Measurements from ENCODE around the gene ACSM4. TPM values are rescaled to one million over a fixed set of nuclear protein-coding genes. Genes with fewer than 3 reads are reported as not detected.
"Not testable (repeated sequence)": the region's sequence is repeated elsewhere in the genome, so short reads cannot be mapped to it uniquely, and the experiment has no call there.

The ACSM4 gene, protein sequence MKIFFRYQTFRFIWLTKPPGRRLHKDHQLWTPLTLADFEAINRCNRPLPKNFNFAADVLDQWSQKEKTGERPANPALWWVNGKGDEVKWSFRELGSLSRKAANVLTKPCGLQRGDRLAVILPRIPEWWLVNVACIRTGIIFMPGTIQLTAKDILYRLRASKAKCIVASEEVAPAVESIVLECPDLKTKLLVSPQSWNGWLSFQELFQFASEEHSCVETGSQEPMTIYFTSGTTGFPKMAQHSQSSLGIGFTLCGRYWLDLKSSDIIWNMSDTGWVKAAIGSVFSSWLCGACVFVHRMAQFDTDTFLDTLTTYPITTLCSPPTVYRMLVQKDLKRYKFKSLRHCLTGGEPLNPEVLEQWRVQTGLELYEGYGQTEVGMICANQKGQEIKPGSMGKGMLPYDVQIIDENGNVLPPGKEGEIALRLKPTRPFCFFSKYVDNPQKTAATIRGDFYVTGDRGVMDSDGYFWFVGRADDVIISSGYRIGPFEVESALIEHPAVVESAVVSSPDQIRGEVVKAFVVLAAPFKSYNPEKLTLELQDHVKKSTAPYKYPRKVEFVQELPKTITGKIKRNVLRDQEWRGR
- not detected for total RNA-seq
- not detected for polyA plus RNA-seq

DNA sequence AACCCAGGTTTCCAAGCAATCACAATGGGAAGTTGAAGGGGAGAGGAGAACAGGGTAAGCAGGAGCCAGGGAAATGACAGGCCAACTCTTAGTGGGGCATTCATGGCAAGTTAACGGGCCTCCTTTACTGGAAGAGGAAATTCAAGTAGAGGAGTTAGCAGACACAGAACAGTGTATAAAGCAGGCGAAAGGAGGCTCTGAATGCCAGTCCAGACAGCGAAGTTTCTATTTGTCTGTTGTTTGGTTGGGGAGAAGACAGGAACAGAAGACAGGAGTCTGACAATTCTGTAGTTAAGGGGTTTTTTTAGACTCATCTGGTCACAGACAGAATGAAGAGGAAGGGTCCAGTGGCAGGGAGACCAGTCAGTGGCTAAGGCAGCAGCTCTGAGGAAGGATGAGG lies at the start of gene ACSM4:
ACSM4 (plus strand) TSS at position 301 of the 400 bp plus-strand sequence. CDS start 260 bp downstream, outside the sequence.
- Mint-ChIP-seq H3K27me3 (peaks cover 10 to 35% of the 10 kb centered on the region in 2 donors), H3K36me3 (no peaks in the 10 kb centered on the region), H3K4me3 (no peak within 1 kb of the TSS), H3K9me3 (no peaks in the 10 kb centered on the region), H3K27ac (peak within 1 kb of the TSS in 1 of 8 donors; percentile 30), H3K4me1 (no peaks in the 10 kb centered on the region)
- no peak for DNase-seq
- H3K27ac ChIP-seq (ENCODE audit: low read depth, low read length): no peak within 1 kb of the TSS
- H3K4me1 ChIP-seq (ENCODE audit: insufficient read depth, low read length): no peaks in the 10 kb centered on the region
- H3K27me3 ChIP-seq (ENCODE audit: insufficient read depth, low read length, poor library complexity, severe bottlenecking): no peaks in the 10 kb centered on the region
- POLR2A ChIA-PET: no interaction called here
- H3K4me3 ChIP-seq (ENCODE audit: low read length): no peak within 1 kb of the TSS
- CTCF ChIA-PET: no interaction called here
- H3K36me3 ChIP-seq (ENCODE audit: insufficient read depth, low read length): no peaks in the 10 kb centered on the region
- no peaks in the 10 kb centered on the region for H3K9me3 ChIP-seq (ENCODE audit: low read length)

DNA sequence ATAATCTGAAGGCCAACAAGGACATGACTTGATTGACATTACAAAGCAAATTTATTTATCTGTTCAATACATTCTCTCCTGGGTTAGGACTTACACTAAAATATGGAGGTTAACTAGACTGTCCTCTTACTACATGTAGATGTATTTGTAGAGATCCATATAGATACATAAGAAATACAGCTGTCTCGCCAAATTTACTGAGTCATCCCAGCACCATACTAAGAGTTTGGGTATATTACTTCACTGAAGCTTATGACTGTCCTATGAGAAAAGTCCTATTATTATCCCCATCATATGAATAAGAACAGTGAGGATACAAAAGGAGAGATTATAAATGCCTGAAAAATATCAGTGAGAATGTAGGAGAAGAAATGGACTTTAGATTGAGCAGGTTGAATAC lies 44.8 kb upstream of the ACSM4 start:
- CTCF ChIA-PET: no interaction called here
- Histone ChIP-seq H3K4me1 (ENCODE audit: insufficient read depth, low read length) (no peaks in the 10 kb centered on the region), H3K9me3 (ENCODE audit: low read length) (no peaks in the 10 kb centered on the region), H3K27ac (ENCODE audit: low read depth, low read length) (no peak overlapping the region), H3K36me3 (ENCODE audit: insufficient read depth, low read length) (no peaks in the 10 kb centered on the region), H3K4me3 (ENCODE audit: low read length) (no peak overlapping the region), H3K27me3 (ENCODE audit: insufficient read depth, low read length, poor library complexity, severe bottlenecking) (no peaks in the 10 kb centered on the region)
- H3K27ac Mint-ChIP-seq: no peak overlapping the region
- peaks cover 6 to 10% of the 10 kb centered on the region in 2 donors for H3K27me3 Mint-ChIP-seq
- H3K36me3 Mint-ChIP-seq: peaks cover 0 to 3% (median 0%) of the 10 kb centered on the region in 3 donors
- no peak for DNase-seq
- no peaks in the 10 kb centered on the region for H3K4me1 Mint-ChIP-seq
- POLR2A ChIA-PET: no interaction called here
- H3K9me3 Mint-ChIP-seq: peaks cover 0 to 5% (median 0%) of the 10 kb centered on the region in 5 donors
- H3K4me3 Mint-ChIP-seq: no peak overlapping the region

DNA sequence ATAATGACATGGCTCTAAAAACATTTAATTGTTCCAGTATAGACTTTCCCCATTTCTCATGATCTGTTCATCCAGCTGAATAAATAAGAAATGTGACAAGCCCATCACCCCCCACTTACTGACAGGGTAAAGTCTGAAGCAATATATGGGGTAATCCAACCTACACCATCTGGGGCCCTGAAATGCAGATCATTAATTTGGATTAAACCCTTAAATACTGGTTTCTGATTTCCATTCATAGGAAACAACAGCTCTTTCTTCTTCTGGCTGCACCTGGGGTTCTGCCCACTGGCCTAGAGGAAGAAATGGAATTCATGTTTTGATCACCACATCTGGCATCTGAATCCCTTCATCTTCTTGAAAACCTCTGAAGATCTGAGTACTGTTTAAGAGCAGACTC lies 39.3 kb upstream of the ACSM4 start:
- CTCF ChIA-PET: no interaction called here
- Mint-ChIP-seq H3K36me3 (no peaks in the 10 kb centered on the region), H3K4me1 (no peaks in the 10 kb centered on the region), H3K27ac (no peak overlapping the region), H3K9me3 (no peaks in the 10 kb centered on the region), H3K27me3 (peaks cover 4 to 7% of the 10 kb centered on the region in 2 donors), H3K4me3 (no peak overlapping the region)
- H3K9me3 ChIP-seq (ENCODE audit: low read length): no peaks in the 10 kb centered on the region
- no peaks in the 10 kb centered on the region for H3K36me3 ChIP-seq (ENCODE audit: insufficient read depth, low read length)
- H3K27me3 ChIP-seq (ENCODE audit: insufficient read depth, low read length, poor library complexity, severe bottlenecking): no peaks in the 10 kb centered on the region
- no peaks in the 10 kb centered on the region for H3K4me1 ChIP-seq (ENCODE audit: insufficient read depth, low read length)
- no peak overlapping the region for H3K27ac ChIP-seq (ENCODE audit: low read depth, low read length)
- POLR2A ChIA-PET: no interaction called here
- H3K4me3 ChIP-seq (ENCODE audit: low read length): no peak overlapping the region
- no peak for DNase-seq

DNA sequence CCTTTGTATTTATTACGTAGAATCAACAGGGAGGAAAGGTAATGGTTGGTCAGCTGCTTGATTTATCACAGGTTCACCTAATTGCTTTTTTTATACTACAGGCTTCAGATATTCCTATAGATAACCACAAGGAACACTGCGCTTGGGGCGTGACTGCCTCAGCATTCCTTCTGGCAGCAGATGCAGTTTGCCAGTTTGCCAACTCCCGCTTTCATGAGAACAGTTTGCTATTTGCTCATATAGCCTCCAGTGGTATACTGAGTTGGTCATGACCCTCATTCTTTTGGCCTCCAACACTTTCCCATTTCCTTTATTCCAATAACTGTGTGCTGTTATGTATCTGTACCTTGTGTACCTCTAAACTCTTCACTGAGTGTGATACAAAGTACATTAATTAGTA lies 38.6 kb upstream of the ACSM4 start:
- POLR2A ChIA-PET: no interaction called here
- no peaks in the 10 kb centered on the region for H3K36me3 Mint-ChIP-seq
- no peaks in the 10 kb centered on the region for H3K9me3 Mint-ChIP-seq
- Histone ChIP-seq H3K4me3 (ENCODE audit: low read length) (no peak overlapping the region), H3K4me1 (ENCODE audit: insufficient read depth, low read length) (no peaks in the 10 kb centered on the region), H3K36me3 (ENCODE audit: insufficient read depth, low read length) (no peaks in the 10 kb centered on the region), H3K27ac (ENCODE audit: low read depth, low read length) (no peak overlapping the region), H3K27me3 (ENCODE audit: insufficient read depth, low read length, poor library complexity, severe bottlenecking) (no peaks in the 10 kb centered on the region), H3K9me3 (ENCODE audit: low read length) (no peaks in the 10 kb centered on the region)
- H3K4me3 Mint-ChIP-seq: no peak overlapping the region
- CTCF ChIA-PET: no interaction called here
- DNase-seq: no peak
- H3K27ac Mint-ChIP-seq: no peak overlapping the region
- H3K27me3 Mint-ChIP-seq: peaks cover 3 to 4% of the 10 kb centered on the region in 2 donors
- H3K4me1 Mint-ChIP-seq: no peaks in the 10 kb centered on the region

DNA sequence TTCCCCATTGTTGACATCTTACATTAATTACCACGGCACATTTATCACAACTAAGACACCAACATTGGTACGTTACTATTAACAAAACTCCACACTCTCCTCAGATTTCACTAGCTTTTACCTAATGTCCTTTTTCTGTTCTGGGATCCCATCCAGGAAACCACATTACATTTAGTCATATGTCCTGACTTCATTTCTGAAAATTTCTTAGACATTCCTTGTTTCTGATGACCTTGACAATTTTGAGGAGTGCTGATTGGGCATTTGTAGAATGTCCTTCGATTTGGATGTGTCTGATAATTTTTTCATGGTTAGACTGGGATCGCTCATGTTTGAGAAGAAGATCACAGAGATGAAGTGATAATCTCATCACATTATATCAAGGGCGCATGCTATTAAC lies 34.6 kb upstream of the ACSM4 start:
- H3K4me3 ChIP-seq (ENCODE audit: low read length): no peak overlapping the region
- no peaks in the 10 kb centered on the region for H3K9me3 Mint-ChIP-seq
- ChIA-PET POLR2A (no interaction called here), CTCF (no interaction called here)
- no peaks in the 10 kb centered on the region for H3K27me3 ChIP-seq (ENCODE audit: insufficient read depth, low read length, poor library complexity, severe bottlenecking)
- H3K4me1 Mint-ChIP-seq: no peaks in the 10 kb centered on the region
- no peaks in the 10 kb centered on the region for H3K4me1 ChIP-seq (ENCODE audit: insufficient read depth, low read length)
- H3K36me3 Mint-ChIP-seq: no peaks in the 10 kb centered on the region
- no peak overlapping the region for H3K27ac ChIP-seq (ENCODE audit: low read depth, low read length)
- no peak overlapping the region for H3K27ac Mint-ChIP-seq
- H3K9me3 ChIP-seq (ENCODE audit: low read length): no peaks in the 10 kb centered on the region
- no peaks in the 10 kb centered on the region for H3K36me3 ChIP-seq (ENCODE audit: insufficient read depth, low read length)
- no peak for DNase-seq
- no peak overlapping the region for H3K4me3 Mint-ChIP-seq
- peaks cover 0 to 10% of the 10 kb centered on the region in 2 donors for H3K27me3 Mint-ChIP-seq

DNA sequence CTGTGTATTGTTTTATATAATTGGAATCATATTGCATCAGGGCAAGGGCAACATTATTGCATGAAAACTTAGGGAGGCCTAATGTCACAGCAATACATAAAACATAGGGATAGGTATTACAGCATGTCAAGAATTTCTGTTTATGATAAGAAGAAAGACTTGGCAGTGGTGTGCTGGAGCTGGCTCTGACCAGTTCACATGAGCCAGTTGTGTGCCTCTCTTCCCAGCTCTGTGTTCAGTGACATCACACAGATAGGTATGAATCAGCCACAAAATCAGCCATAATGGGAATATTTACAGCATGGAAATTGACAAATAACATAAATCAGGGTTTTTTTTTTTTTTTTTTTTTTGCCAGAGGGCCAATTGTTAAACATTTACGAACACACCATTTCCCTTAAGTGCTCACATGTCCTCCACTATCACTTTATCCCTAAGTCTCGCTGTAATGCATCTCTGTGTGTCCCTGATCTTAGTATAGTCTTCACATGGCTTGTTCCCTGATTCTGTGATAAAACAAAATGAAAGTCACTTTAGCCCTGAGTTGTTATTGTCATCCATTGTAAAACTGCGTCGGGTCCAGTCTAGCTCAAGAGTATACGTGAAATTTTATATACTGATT lies 31.9 kb upstream of the ACSM4 start:
- Histone ChIP-seq H3K27me3 (ENCODE audit: insufficient read depth, low read length, poor library complexity, severe bottlenecking) (no peaks in the 10 kb centered on the region), H3K4me1 (ENCODE audit: insufficient read depth, low read length) (no peaks in the 10 kb centered on the region), H3K9me3 (ENCODE audit: low read length) (no peaks in the 10 kb centered on the region), H3K36me3 (ENCODE audit: insufficient read depth, low read length) (no peaks in the 10 kb centered on the region), H3K4me3 (ENCODE audit: low read length) (no peak overlapping the region), H3K27ac (ENCODE audit: low read depth, low read length) (no peak overlapping the region)
- CTCF ChIA-PET: no interaction called here
- Mint-ChIP-seq H3K9me3 (peaks cover 0 to 1% (median 0%) of the 10 kb centered on the region in 5 donors), H3K36me3 (no peaks in the 10 kb centered on the region), H3K4me3 (no peak overlapping the region), H3K27me3 (peaks cover 0 to 10% of the 10 kb centered on the region in 2 donors), H3K27ac (no peak overlapping the region), H3K4me1 (no peaks in the 10 kb centered on the region)
- DNase-seq: no peak
- POLR2A ChIA-PET: no interaction called here

DNA sequence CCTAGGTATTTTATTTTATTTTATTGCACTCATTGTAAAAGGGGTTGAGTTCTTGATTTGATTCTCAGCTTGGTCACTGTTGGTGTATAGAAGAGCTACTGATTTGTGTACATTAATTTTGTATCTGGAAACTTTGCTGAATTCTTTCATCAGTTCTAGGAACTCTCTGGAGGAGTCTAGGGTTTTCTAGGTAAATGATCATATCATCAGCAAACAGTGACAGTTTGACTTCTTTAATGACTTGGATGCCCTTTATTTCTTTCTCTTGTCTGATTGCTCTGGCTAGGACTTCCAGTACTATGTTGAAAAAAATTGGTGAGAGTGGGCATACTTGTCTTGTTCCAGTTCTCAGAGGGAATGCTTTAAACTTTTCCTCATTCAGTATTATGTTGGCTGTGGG lies 28.4 kb upstream of the ACSM4 start:
- H3K9me3 Mint-ChIP-seq, POLR2A ChIA-PET: not testable (repeated sequence)

DNA sequence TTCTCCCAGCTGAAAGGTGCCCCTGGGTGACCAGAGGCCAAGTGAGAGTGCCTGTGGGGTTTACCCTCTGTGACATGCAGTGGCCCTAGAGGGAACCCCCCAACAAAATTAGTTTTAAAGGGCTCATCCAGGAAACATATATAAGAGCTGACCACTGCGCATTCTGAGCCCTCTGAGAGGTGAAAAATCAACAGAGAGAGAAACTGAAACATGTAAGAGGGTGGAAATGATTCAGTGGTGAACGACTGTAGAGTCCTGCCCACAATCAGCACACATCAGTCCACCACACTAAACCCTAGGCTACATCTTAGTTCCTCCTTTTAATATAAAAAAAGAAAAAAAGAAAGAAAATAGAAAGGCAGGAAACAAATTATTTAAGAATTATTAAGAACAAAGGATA lies 21.0 kb upstream of the ACSM4 start:
- peaks cover 0 to 17% (median 0%) of the 10 kb centered on the region in 3 donors for H3K36me3 Mint-ChIP-seq
- peaks cover 22 to 61% of the 10 kb centered on the region in 2 donors for H3K27me3 Mint-ChIP-seq
- H3K9me3 ChIP-seq (ENCODE audit: low read length): no peaks in the 10 kb centered on the region
- no peaks in the 10 kb centered on the region for H3K27me3 ChIP-seq (ENCODE audit: insufficient read depth, low read length, poor library complexity, severe bottlenecking)
- H3K27ac ChIP-seq (ENCODE audit: low read depth, low read length): no peak overlapping the region
- H3K4me1 Mint-ChIP-seq: no peaks in the 10 kb centered on the region
- H3K4me3 ChIP-seq (ENCODE audit: low read length): no peak overlapping the region
- peaks cover 2 to 27% (median 24%) of the 10 kb centered on the region in 5 donors for H3K9me3 Mint-ChIP-seq
- H3K4me3 Mint-ChIP-seq: no peak overlapping the region
- no peaks in the 10 kb centered on the region for H3K36me3 ChIP-seq (ENCODE audit: insufficient read depth, low read length)
- no peaks in the 10 kb centered on the region for H3K4me1 ChIP-seq (ENCODE audit: insufficient read depth, low read length)
- POLR2A ChIA-PET: no interaction called here
- no peak overlapping the region for H3K27ac Mint-ChIP-seq
- no peak for DNase-seq
- CTCF ChIA-PET: no interaction called here

More for the DNA sequence above, 28.4 kb upstream of the ACSM4 start:
- H3K27ac Mint-ChIP-seq; DNase-seq; H3K27me3 ChIP-seq (ENCODE audit: insufficient read depth, low read length, poor library complexity, severe bottlenecking); H3K36me3 ChIP-seq (ENCODE audit: insufficient read depth, low read length); CTCF ChIA-PET; H3K27ac ChIP-seq (ENCODE audit: low read depth, low read length); H3K9me3 ChIP-seq (ENCODE audit: low read length); H3K36me3 Mint-ChIP-seq; H3K4me1 ChIP-seq (ENCODE audit: insufficient read depth, low read length); H3K4me3 ChIP-seq (ENCODE audit: low read length); H3K4me1 Mint-ChIP-seq; H3K4me3 Mint-ChIP-seq: not testable (repeated sequence)
- H3K27me3 Mint-ChIP-seq: peaks cover 8 to 16% of the 10 kb centered on the region in 2 donors

Data from CD8-positive, alpha-beta memory T cell (primary cell).